K562 (cell line): ENCODE results near the gene TMPRSS9.

Experiments
- EGR1 ChIP-seq: fragments of 450-650 bp; conservative IDR thresholded peaks from 2 replicates; pipeline ENCODE4 v1.6.1; 2017; ENCODE audit warnings: mild to moderate bottlenecking
- POLR2AphosphoS5 ChIP-seq: IDR thresholded peaks from 2 replicates; pipeline ENCODE4 v1.6.1; 2011; ENCODE audit warnings: mild to moderate bottlenecking, low read depth, low read length, moderate library complexity; ENCODE audit not compliant: control insufficient read depth, insufficient read depth
- ZNF583 ChIP-seq: fragments of 250-450 bp; sonication (Bioruptor Pico); IDR thresholded peaks from 2 replicates; pipeline ENCODE4 v1.4.0; 2020

DNA sequence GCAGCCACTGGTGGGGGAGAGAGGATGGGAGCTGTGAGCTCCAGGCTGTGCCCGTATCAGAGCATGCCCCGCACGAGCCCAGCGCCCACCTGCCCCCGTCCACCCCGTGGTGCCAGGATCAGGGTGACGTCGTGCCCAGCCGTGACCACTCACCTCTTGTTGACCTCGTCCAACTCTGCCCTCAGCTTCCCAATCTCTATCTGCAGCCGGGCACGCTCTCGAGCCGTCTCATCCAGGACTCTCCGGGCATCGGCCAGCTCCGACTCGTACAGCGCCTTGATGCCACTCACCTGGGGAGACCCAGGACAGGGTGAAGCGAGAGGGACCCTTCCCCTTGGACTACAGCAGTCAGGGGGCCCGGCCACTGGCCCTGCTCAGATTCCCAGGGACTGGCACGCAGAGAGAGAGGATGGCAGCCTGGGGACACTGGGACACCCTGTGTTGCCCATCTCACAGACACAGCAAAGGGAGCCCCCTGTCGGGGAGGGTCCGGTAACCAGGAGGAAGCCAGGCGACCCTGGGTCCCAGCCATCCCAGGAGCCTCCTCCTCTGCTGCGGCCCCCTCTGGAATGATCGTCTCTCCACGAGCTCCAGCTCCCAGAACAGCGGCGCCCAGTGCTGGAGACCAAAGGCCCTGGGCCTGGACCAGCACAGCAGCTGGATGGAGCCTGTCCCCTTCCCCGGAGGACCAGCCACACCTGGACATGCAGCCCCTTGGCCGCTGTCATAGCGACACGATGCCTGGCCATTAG lies 84.4 kb downstream of the TMPRSS9 start:
- TF ChIP-seq POLR2AphosphoS5, result no peak
- no peak for TF ChIP-seq ZNF583 (CRISPR knock-in tag)
- no peak for TF ChIP-seq EGR1
